Loucy (cell line): ENCODE results near the gene GFPT2.

Source experiments
- EZH2phosphoT487 ChIP-seq: fragments of 200-600 bp; IDR thresholded peaks from 2 replicates; pipeline ENCODE4 v1.6.1; 2018; ENCODE audit warnings: antibody characterized with exemption, mild to moderate bottlenecking, moderate library complexity, borderline replicate concordance
- TF ChIP-seq, protein P1 (sequence below): fragments of 200-600 bp; sonication (generic); conservative IDR thresholded peaks from 2 replicates; pipeline ENCODE4 v1.5.1; 2014; ENCODE audit warnings: mild to moderate bottlenecking, antibody characterized with exemption, low read length

DNA sequence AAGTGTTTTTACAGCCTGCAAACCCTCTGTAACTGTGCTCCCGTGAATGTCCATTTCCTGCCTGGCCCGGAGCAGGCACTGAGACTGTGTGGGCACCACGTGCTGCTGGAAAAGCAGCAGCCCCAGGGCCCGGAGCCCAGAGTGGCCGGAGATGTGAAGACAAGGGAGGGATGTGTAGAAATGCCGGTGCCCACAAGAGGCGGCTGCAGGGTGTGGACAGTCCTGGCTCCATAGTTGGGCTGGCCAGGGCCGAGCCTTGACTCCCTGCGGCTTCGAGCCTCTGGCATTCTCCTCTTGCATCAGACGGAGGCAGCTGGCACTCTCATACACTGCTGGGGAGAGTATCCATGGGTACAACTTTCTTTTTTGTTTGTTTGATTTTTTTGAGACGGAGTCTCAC lies 13.2 kb upstream of the GFPT2 start:
- TF ChIP-seq, protein P1, sequence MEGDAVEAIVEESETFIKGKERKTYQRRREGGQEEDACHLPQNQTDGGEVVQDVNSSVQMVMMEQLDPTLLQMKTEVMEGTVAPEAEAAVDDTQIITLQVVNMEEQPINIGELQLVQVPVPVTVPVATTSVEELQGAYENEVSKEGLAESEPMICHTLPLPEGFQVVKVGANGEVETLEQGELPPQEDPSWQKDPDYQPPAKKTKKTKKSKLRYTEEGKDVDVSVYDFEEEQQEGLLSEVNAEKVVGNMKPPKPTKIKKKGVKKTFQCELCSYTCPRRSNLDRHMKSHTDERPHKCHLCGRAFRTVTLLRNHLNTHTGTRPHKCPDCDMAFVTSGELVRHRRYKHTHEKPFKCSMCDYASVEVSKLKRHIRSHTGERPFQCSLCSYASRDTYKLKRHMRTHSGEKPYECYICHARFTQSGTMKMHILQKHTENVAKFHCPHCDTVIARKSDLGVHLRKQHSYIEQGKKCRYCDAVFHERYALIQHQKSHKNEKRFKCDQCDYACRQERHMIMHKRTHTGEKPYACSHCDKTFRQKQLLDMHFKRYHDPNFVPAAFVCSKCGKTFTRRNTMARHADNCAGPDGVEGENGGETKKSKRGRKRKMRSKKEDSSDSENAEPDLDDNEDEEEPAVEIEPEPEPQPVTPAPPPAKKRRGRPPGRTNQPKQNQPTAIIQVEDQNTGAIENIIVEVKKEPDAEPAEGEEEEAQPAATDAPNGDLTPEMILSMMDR: no peak
- TF ChIP-seq EZH2phosphoT487: no peak
